K562 (cell line): ENCODE data around the gene LBHD2. TPM values are rescaled to one million over a fixed set of nuclear protein-coding genes. Genes with fewer than 3 reads are reported as not detected.
A peak's percentile ranks its signal among the peaks of the same experiment; 100 is the strongest.

ENCODE experiments used
- ATF1 ChIP-seq, 2 experiments: fragments of 450-650 bp in 1 of 2; IDR thresholded peaks; 2 replicates each; pipeline ENCODE4 v1.6.1; 2016; ENCODE audit warnings: missing compliant biosample characterization in 1 of 2, missing genetic modification characterization in 1 of 2
- BACH1 ChIP-seq: fragments of 200-800 bp; sonication (Bioruptor generic); IDR thresholded peaks from 2 replicates; pipeline ENCODE4 v1.6.1; 2016; ENCODE audit warnings: missing genetic modification characterization, missing compliant biosample characterization
- BDP1 ChIP-seq: IDR thresholded peaks from 3 replicates; pipeline ENCODE4 v1.6.1; 2011; ENCODE audit not compliant: insufficient read length, insufficient read depth
- CHD1 ChIP-seq: fragments of 200-600 bp; sonication (generic); IDR thresholded peaks from one replicate; pipeline ENCODE4 v1.6.1; 2012; ENCODE audit warnings: mild to moderate bottlenecking, moderate library complexity, low read length, inconsistent platforms
- GMEB1 ChIP-seq: fragments of 250-450 bp; sonication (Bioruptor Pico); IDR thresholded peaks from 2 replicates; pipeline ENCODE4 v1.4.0; 2020; ENCODE audit warnings: mild to moderate bottlenecking
- GTF2E2 ChIP-seq: fragments of 200-800 bp; sonication (Bioruptor generic); IDR thresholded peaks from 2 replicates; pipeline ENCODE4 v1.6.1; 2016; ENCODE audit warnings: missing genetic modification characterization, missing compliant biosample characterization
- HDAC1 ChIP-seq, 2 experiments: fragments of 450-650 bp; IDR thresholded peaks; 2 replicates each; pipeline ENCODE4 v1.6.1; 2016 to 2017; ENCODE audit warnings: inconsistent platforms in 1 of 2, mild to moderate bottlenecking in 1 of 2, moderate library complexity in 1 of 2
- ID3 ChIP-seq, 2 experiments: fragments of 250-450 bp in 1 of 2; fragments of 450-650 bp in 1 of 2; sonication (Bioruptor Pico) in 1 of 2; IDR thresholded peaks; 2 replicates each; pipeline versions ENCODE4 v1.6.1 to v1.8.0; 2016 to 2021; ENCODE audit warnings: mild to moderate bottlenecking in 2 of 2, moderate library complexity in 2 of 2, missing compliant biosample characterization in 1 of 2, missing genetic modification characterization in 1 of 2
- MAFF ChIP-seq: IDR thresholded peaks from 2 replicates; pipeline ENCODE4 v1.6.1; 2012; ENCODE audit warnings: low read length, improper control_type of control experiment
- MAFK ChIP-seq: IDR thresholded peaks from 2 replicates; pipeline ENCODE4 v1.6.1; 2011; ENCODE audit warnings: low read length, improper control_type of control experiment
- MEF2A ChIP-seq: IDR thresholded peaks from 2 replicates; pipeline ENCODE4 v1.6.1; 2011; ENCODE audit warnings: low read depth, mild to moderate bottlenecking, low read length, moderate library complexity; ENCODE audit not compliant: control insufficient read depth
- MIER1 ChIP-seq: fragments of 450-650 bp; IDR thresholded peaks from 2 replicates; pipeline ENCODE4 v1.6.1; 2016; ENCODE audit warnings: antibody characterized with exemption, mild to moderate bottlenecking, low read depth
- RAD51 ChIP-seq: fragments of 450-650 bp; IDR thresholded peaks from 2 replicates; pipeline ENCODE4 v1.7.1; 2016; ENCODE audit warnings: low read depth, mild to moderate bottlenecking, borderline replicate concordance
- SAFB2 ChIP-seq: fragments of 200-400 bp; formaldehyde crosslinking; IDR thresholded peaks from 2 replicates; pipeline ENCODE4 v1.6.1; 2018; ENCODE audit warnings: borderline replicate concordance, low read length, low read depth, moderate library complexity; ENCODE audit not compliant: severe bottlenecking
- SMAD4 ChIP-seq: fragments of 250-450 bp; sonication (Bioruptor Pico); conservative IDR thresholded peaks from 2 replicates; pipeline ENCODE4 v1.8.0; 2021; ENCODE audit warnings: inconsistent platforms, mild to moderate bottlenecking, moderate library complexity
- SMARCA4 ChIP-seq: fragments of 450-650 bp; IDR thresholded peaks from 2 replicates; pipeline ENCODE4 v1.6.1; 2016
- ZNF407 ChIP-seq: fragments of 450-650 bp; IDR thresholded peaks from 2 replicates; pipeline ENCODE4 v1.6.1; 2016; ENCODE audit warnings: low read depth
- polyA plus RNA-seq, 8 experiments: library from polyadenylated mRNA; depleted of rRNA in 4 of 8; stranded (reverse) in 5 of 8; unstranded in 3 of 8; fragments of >200 nt; fragmentation: Nextera tagmentation in 2 of 8; fragmentation: Illumina TruSeq in 1 of 8; extraction: Ambion mirVana in 2 of 8; extraction: Trizol in 1 of 8; gene quantifications; 2 replicates each; pipeline versions ENCODE4 v1.2.1 to v1.2.3, GENCODE V29; 2011 to 2014; ENCODE audit warnings: inconsistent platforms in 1 of 8, missing spikeins in 1 of 8
- total RNA-seq, 7 experiments: library from RNA; depleted of rRNA in 6 of 7; stranded (reverse); fragments of >200 nt in 6 of 7; fragmentation: Illumina TruSeq in 2 of 7; extraction: Trizol in 2 of 7; gene quantifications; 2 replicates each; pipeline versions ENCODE4 v1.2.1 to v1.2.3, GENCODE V29; 2011 to 2021; ENCODE audit warnings: low replicate concordance in 1 of 7

Gene LBHD2
- total and polyA plus RNA-seq, 9 of the 15 experiments (the other 6 are each of a cell fraction or from before 2014, with no cell fraction given), result not detected

GRCh38 chr14:103136388-103137271, 52.6 kb downstream of the LBHD2 start (continued):
- no peak for TF ChIP-seq GTF2E2 (tag)
- TF ChIP-seq HDAC1 (IDR thresholded peaks at IDR 0.05), result peak in 1 of 2 experiments; percentile 55; a peak in 2 of 4 replicates
- TF ChIP-seq SMAD4 (CRISPR knock-in tag), result peak; percentile 63
- TF ChIP-seq MAFF, result peak; percentile 88
- no peak for TF ChIP-seq MIER1
- TF ChIP-seq ZNF407, result no peak
- TF ChIP-seq RAD51, result peak; percentile 69
- TF ChIP-seq BDP1, result no peak
- TF ChIP-seq BACH1 (tag), result peak; percentile 96
- no peak for TF ChIP-seq ATF1 (CRISPR knock-in tag; IDR thresholded peaks at IDR 0.05)
- TF ChIP-seq ATF1 (tag; IDR thresholded peaks at IDR 0.05), result 0 out of 2 replicates have a peak, but pooled peaks have one; percentile 11
- no peak for TF ChIP-seq SAFB2
- TF ChIP-seq MEF2A, result no peak
- TF ChIP-seq SMARCA4, result peak; percentile 68
- no peak for TF ChIP-seq GMEB1 (CRISPR knock-in tag)
- no peak for TF ChIP-seq CHD1
- peak; percentile 91 for TF ChIP-seq MAFK
- TF ChIP-seq ID3 (CRISPR knock-in tag; IDR thresholded peaks at IDR 0.05), result no peak
- TF ChIP-seq ID3 (tag; IDR thresholded peaks at IDR 0.05), result peak; percentile 34; the same call in 1 of the 2 replicates
